Right ventricle myocardium superior (tissue), 1 donor: ENCODE data around the gene CCDC89. TPM values are rescaled to one million over a fixed set of nuclear protein-coding genes. Genes with fewer than 3 reads are reported as not detected.
"Not testable (repeated sequence)": the region's sequence is repeated elsewhere in the genome, so short reads cannot be mapped to it uniquely, and the experiment has no call there.

Experiments
- ATAC-seq: fragments of 200-7000 bp; cut with Tn5 transposase; one replicate; pipeline ENCODE4 v1.9.1; 2020; ENCODE audit warnings: mild to moderate bottlenecking; ENCODE audit not compliant: poor library complexity
- DNase-seq: peaks from one replicate; pipeline ENCODE4 v3.0.0-alpha.2; 2020
- intact Hi-C: fragments of 100-400 bp; cut with DNase I; formaldehyde crosslinking; loops from one replicate; pipeline ENCODE4 v1.11.2; 2022
- total RNA-seq: library from RNA; stranded (reverse); fragmentation: NEBNext Ultra II Directional; extraction: Animal tissue kit (Norgen Biotek cat#: 25700); gene quantifications from one replicate; pipeline ENCODE4 v1.2.1, GENCODE V29; 2021
- donor health status: DM: no; HTN: yes; CAD: no; lungs with severe emphysema.

CCDC89 gene
- total RNA-seq, 1 donor from 2014 or later, result 0.97 TPM

DNA sequence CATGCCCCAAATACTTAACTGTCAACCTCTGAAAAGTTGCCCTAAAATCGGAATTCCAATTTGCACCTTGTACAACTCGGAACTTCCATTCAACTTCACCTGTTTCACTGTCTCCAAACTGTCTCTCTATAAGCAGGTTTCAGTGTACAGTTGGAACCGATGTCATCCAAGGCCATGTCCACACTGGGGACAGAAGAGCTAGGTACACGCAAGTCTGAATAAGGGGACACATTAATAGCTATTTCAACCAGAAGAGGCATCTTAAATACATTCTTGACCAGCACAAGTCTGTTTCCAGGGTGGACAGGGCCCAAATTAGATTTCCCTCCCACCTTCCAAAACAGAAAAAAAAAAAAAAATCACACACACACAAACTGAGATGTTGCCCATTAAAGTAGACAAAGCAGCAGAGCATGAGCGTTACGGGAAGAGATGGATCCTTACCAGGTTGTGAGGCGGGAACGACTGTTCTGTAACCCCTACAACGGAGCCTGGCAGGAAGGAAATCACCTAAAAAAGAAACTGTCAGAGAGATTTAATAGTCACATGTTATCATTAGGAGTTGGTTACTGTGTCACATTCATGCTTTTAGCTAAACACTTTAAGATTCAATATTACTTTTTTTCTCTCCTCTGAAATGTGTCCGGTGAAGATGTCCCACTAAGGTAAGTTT lies 22.8 kb downstream of the CCDC89 start:
- intact Hi-C loops, result no loop called here
- DNase-seq (no peak), ATAC-seq (no peak)

DNA sequence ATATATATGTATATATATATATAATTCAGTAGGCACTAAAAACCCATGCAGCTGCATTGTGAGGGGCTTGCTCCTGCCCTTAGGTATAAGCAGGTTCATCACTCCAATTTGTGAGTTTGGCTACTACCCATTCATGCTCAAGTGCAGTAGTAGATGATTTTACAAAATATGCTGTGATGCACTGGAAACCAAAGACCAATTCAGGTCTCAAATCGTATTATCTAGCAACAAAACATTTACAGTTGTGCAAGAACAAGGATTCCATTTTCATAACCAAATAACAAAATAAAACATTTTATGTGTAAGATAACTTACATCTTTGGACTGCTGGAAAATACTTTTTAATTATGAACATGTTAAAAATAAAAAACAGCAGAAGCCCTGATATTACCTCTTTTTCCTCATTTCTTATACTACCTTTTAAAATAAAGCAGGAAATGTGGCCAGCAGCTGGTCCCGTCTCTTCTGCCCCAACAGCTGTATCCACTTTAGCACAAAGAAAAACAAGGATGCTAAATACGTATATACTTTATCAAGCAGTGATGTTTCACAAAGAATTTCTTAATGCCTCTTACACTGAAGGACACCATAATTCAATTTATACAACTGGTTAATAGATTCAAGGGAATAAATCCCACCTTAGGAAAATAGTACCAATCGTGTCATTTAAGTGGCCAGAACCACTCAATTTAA lies 23.9 kb downstream of the CCDC89 start:
- intact Hi-C loops, result no loop called here
- DNase-seq (no peak), ATAC-seq (no peak)

DNA sequence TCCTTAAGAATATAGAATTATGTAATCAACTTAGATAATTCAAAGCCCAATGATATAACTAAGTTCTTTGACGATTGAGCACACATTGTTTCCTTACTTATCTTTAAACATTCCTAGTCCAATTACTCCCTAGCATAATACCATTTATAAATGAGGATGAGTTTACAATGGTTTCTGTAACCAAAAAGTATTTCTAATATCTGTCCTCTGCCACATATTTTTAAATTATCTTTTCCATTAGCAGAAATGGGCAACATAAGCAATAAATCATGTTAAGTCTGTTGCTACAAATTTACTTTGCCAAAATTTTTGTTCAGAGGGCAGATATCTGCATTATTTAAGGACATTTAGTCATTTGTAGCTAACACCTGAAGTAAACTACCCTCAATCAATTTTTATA lies 27.8 kb downstream of the CCDC89 start:
- ATAC-seq (no peak), DNase-seq (no peak)
- intact Hi-C loops, result no loop called here

DNA sequence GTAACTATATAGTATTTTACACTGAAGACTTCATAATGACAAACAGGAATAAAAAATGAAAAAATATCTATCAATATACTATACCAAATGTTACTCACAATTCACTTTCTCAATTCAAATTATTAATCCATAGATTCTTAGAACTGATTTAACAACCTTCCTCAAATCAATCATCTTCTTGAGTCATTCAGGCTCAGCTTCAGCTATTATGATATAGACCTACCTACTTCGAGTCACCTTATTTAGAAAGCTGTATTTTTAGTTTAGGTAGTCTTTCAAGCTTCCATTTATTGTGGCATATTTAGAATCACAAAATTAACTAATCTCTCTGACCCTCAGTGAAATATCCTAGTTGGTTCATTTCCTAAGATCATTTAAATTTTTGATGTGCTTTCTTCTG lies 29.2 kb downstream of the CCDC89 start:
- intact Hi-C loops, result no loop called here
- DNase-seq (no peak), ATAC-seq (no peak)

DNA sequence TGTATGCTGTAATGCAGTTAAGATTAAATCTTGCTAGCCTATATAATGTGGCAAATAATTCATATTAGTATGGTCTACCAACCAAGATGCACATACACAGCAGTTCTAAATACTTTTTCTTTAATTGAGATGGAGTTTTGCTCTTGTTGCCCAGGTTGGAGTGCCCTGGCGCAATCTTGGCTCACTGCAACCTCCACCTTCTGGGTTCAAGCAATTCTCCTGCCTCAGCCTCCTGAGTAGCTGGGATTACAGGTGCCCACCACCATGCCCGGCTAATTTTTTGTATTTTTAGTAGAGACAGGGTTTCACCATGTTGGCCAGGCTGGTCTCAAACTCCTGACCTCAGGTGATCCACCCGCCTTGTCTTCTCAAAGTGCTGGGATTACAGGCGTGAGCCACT lies 31.7 kb downstream of the CCDC89 start:
- intact Hi-C loops, DNase-seq, ATAC-seq: not testable (repeated sequence)

DNA sequence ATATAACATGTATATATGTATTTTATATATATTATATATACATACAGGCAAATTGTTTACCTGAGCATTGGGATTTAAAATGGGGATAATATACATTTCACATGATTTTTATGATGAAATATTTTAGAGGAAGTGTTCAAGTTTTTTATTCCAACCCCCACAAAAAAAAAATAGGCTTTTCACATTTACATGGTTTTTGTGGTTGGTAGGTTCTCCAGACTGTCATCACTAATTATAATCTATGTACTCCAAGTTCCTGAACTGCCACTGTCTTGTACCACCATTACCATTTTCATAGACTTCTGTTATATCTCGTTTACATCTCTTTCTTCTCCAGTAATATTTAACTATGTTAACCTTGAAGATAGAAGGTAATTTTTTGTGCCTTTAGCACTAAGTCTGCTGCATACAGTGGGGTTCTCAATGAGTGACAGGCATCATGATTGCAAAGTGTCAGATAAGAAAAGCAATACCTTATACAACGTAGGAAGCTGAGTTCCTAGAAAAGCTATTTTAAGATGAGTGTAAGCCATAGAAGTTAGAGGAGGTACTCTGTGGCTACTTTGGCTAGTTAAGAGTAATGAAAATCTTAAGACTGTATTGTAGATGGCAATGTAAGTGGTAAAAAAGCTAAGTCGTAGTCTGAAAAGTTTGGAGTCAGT lies 33.1 kb downstream of the CCDC89 start:
- intact Hi-C loops, result no loop called here
- DNase-seq (no peak), ATAC-seq (no peak)

DNA sequence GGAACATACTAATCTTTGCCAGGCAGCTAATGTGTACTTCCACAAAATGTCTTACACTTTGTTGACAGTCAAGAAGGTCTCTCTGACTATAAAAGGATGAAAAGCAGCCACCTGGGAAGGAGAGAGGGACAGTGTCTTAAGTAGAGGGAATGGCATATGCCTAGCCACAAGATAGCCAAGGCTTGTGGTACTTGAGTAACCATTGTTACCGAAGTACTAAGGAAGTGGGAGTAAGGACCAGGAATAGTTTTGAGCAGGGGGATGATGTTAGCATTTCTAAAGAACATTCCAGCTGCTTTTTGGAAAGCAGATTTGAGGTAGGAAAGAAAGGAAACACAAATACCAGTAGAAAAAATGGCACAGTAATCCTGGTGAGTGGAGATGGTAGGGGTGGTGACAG lies 34.9 kb downstream of the CCDC89 start:
- intact Hi-C loops, result no loop called here
- ATAC-seq (no peak), DNase-seq (no peak)

DNA sequence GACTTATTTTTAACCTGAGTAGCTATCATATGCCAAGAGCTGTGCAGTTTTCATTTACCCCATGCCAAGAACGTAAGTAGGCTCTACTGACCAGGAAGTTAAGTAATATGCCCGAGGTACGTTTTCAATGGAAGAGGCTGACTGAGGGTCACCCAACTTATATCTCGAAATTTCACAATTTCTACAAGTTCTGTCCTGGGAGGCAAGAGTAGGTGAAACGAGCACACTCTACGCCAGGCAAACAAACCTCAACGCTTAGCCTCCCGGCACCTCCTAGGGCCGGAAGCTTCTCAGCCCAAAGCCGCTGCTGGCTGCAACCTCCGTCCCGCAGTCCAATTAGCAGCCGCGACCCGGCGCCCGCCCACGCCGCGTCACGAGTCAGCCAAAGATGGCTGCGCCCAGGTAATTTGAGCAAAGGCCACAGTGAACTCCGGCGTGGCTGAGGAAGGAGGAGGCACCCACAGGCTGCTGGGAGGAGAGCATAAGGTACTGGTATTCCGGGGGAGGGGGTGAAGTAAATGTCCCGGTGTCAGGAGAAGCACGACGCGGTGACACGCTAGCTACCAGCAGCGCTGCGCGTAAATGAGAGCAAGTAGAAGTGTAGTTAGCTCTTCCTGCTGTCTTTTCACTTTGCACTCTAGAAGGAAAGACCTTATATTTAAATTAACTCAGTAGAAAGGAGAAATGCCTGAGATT lies 38.2 kb downstream of the CCDC89 start, which contains the start of gene TMEM126A:
Gene TMEM126A (plus strand): TSS at position 364 of the 696 bp plus-strand sequence. CDS start 2,289 bp downstream, outside the sequence.
- intact Hi-C loops, result no loop called here
- peak; percentile 99 for ATAC-seq
- DNase-seq, result peak; percentile 95

DNA sequence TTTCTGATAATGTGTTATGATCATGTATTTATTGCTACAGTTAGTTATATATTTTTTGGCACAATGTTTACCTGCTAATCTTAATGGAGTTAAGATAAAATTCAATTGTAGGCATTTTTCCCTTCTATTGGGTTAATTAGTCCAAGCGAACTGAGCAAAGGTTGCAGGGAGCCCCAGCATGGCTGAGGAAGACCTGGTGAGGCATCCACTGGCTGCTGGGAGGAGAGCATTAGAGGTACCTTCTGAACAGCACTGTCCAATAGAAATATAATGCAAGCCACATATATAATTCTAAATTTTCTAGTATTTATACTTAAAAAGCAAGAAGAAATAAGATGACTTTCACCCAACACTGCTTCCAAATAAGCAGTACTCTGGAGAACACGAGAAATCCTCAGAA lies 38.9 kb downstream of the CCDC89 start:
- ATAC-seq, result no peak
- no peak for DNase-seq
- intact Hi-C loops, result no loop called here

DNA sequence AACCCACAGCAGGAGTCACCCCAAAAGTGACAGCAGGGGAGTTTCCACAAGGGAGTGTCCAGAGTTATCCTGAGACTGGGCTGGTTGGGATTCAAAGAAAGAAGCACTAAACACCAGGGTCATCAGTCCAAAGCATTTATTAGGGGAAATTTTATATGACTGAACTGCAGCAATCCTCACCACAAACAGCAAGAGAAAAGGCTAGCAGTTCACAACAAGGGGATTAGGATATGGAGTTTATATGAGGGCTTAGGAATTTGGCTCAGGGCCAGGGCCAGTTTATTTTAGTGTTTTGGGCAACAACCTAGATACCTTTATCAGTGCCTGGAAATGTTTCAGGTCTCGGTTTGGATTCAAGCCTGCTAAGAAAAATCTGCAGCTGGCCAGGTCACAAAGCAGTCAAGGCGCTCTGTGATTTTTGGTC lies 42.8 kb downstream of the CCDC89 start:
- ATAC-seq (peak; percentile 57), DNase-seq (peak; percentile 53)
- intact Hi-C loops, result no loop called here

DNA sequence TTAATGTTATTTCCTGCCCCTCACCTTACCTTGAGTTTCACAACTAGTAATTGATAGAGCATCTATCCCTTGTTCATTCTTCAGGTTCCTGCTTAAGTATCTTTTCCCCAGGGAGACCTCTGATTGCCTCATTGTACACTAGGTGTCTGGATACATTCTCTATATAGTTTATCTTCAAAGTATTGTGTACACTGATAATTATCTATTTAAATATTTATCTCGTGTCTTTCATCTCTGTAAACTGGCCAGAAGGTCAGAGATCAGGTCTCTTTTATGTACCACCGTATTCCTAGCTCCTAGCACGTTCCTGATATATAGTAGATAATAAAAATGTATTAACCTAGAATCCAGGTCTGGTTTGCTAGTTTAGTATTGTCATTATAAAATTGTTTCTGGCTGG lies 51.2 kb downstream of the CCDC89 start:
- intact Hi-C loops, result no loop called here
- ATAC-seq (no peak), DNase-seq (no peak)

Other genes with a start within 250 kb of the CCDC89 start
- 6.1 TPM for gene DLG2, start 58.9 kb downstream of the CCDC89 start, total RNA-seq
- 61.6 TPM for gene TMEM126B, start 57.6 kb downstream of the CCDC89 start, total RNA-seq
- 76.1 TPM for gene TMEM126A, start 38.2 kb downstream of the CCDC89 start, total RNA-seq
- 11.2 TPM for gene CREBZF, start 21.1 kb downstream of the CCDC89 start, total RNA-seq
- 4.0 TPM for gene SYTL2, start 124.9 kb upstream of the CCDC89 start, total RNA-seq
- gene CCDC83, start 169.2 kb upstream of the CCDC89 start, total RNA-seq, result not detected